C4-2B (cell line): ENCODE measurements around the gene NOTO.
"Not testable (repeated sequence)": the region's sequence is repeated elsewhere in the genome, so short reads cannot be mapped to it uniquely, and the experiment has no call there.

Source experiments
- H3K27ac ChIP-seq: fragments of 450-650 bp; 2 replicates; pipeline ENCODE4 v1.5.1; 2017
- ZFX ChIP-seq: fragments of 450-650 bp; IDR thresholded peaks from 2 replicates; pipeline ENCODE4 v1.6.1; 2017
- TF ChIP-seq, protein P1 (sequence below): fragments of 450-650 bp; conservative IDR thresholded peaks from 2 replicates; pipeline ENCODE4 v1.5.1; 2017; ENCODE audit warnings: mild to moderate bottlenecking

Gene NOTO

DNA sequence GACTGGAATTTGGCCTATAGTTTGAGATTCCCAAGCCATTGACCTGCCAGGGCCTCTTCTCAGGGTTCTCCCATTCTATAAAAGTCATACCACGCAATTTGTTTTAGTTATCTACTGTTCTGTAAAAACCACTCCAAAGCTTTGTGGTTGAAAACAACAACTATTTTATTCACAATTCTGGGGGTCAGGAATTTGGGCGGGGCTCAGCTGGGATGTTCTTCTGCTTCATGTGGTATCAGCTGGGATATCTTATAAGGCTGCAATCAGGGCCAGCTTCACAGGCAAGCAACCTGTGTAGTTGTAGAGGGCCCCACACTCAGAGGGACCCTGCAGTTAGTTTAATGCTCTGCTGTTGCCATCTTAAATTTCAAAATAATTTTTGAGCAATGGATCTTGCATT lies 16.4 kb upstream of the NOTO start:
- TF ChIP-seq, protein P1, sequence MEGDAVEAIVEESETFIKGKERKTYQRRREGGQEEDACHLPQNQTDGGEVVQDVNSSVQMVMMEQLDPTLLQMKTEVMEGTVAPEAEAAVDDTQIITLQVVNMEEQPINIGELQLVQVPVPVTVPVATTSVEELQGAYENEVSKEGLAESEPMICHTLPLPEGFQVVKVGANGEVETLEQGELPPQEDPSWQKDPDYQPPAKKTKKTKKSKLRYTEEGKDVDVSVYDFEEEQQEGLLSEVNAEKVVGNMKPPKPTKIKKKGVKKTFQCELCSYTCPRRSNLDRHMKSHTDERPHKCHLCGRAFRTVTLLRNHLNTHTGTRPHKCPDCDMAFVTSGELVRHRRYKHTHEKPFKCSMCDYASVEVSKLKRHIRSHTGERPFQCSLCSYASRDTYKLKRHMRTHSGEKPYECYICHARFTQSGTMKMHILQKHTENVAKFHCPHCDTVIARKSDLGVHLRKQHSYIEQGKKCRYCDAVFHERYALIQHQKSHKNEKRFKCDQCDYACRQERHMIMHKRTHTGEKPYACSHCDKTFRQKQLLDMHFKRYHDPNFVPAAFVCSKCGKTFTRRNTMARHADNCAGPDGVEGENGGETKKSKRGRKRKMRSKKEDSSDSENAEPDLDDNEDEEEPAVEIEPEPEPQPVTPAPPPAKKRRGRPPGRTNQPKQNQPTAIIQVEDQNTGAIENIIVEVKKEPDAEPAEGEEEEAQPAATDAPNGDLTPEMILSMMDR: no peak
- TF ChIP-seq ZFX: no peak

DNA sequence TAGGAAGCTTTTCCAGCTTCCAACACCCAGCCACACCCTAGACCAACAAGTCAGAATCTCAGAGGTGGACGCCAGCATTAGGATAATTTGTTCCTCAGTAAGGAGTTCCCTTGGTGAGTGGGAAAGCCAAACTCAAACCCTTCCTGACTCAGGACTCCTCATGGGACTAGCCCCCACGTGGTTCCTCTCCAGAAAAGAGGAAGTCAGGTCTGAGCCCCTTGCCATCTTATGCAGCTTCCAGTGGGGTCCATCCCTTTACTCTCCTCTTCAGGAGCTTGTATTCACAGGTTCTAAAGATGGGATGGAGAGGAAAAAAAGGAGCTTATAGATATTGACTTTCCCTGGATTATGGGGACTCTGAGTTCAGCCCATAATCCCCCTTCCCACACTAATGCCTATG lies 14.8 kb upstream of the NOTO start:
- no peak for TF ChIP-seq ZFX
- TF ChIP-seq, protein P1: no peak
- no peak overlapping the region for H3K27ac ChIP-seq

More for the DNA sequence above, 16.4 kb upstream of the NOTO start:
- H3K27ac ChIP-seq: no peak overlapping the region

DNA sequence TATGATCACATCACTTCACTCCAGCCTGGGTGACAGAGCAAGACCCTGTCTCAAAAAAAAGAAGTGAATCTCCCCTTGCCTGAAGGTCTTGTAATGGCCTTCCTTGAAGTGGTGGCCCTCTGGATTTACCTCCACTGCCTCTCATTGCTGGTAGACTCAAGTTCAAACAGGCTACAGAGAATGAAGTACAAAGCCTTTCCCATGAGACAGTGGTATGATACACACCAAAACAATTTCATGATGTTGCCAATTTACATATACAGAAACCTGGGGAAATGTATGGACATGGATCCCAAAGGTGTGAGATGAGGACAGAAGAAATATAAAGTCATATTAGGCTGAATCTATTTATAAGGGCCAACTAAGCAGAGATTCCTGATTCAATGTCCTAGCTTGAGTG lies 4.8 kb upstream of the NOTO start:
- H3K27ac ChIP-seq: no peak overlapping the region
- TF ChIP-seq, protein P1: no peak
- no peak for TF ChIP-seq ZFX

DNA sequence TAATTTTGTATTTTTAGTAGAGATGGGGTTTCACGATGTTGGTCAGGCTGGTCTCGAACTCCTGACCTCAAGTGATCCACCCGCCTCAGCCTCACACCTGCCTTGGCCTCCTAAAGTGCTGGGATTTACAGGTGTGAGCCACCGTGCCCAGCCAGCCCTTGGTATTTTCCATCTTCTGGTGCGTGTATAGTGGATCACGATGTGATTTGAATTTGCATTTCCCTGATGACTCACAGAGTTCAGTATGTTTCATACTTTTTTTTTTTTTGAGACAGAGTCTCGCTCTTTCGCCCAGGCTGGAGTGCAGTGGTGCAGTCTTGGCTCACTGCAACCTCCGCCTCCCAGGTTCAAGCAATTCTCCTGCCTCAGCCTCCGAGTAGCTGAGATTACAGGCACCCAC lies 2.1 kb upstream of the NOTO start:
- not testable (repeated sequence) for H3K27ac ChIP-seq

DNA sequence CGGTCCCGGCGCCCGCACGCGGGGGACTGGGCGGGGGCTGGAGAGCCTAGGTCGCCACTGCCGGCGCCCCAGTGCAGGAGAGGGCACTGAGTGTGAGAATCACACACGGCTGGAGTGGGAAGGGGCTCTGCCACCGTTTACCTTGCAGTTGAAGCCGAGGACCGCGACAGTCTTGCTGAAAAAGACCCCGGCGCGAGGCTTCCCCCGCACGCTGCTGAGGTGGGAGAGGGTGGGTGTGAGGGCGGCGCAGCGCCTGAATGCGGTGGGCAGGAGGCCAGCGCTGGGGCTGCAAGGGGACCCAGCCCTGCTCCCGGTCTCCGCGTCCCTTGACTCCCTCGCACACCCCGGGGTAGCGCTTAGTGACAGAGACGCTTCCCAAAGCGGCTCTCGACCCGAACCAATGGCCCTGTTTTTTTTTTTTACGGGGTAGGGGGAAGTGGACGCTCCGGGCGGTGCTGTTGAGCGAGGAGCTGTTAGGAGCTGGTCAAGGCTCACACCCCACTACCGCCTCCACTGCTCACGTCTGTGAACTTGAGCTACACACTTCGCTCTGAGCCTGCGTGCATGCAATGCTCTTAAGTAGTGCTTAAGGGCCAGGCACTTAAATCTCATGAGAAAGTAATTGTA lies 794 bp downstream of the NOTO start:
- peak overlapping the region; percentile 10; the same call in 1 of the 2 replicates for H3K27ac ChIP-seq
- TF ChIP-seq, protein P1: no peak
- no peak for TF ChIP-seq ZFX

DNA sequence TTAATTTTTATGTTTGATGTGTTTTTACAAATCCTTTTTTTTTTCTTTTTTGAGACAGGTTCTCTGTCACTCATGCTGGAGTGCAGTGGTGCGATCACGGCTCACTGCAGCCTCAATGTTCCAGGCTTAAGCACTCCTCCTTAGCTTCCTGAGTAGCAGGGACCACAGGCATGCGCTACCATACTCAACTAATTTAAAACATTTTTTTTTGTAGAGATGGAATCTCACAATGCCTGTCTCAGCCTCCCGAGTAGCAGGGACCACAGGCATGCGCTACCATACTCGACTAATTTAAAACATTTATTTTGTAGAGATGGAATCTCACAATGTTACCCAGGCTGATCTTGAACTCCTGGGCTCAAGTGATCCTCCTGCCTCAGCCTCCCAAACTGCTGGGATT lies 3.2 kb downstream of the NOTO start:
- H3K27ac ChIP-seq: no peak overlapping the region
- TF ChIP-seq, protein P1: no peak
- no peak for TF ChIP-seq ZFX

DNA sequence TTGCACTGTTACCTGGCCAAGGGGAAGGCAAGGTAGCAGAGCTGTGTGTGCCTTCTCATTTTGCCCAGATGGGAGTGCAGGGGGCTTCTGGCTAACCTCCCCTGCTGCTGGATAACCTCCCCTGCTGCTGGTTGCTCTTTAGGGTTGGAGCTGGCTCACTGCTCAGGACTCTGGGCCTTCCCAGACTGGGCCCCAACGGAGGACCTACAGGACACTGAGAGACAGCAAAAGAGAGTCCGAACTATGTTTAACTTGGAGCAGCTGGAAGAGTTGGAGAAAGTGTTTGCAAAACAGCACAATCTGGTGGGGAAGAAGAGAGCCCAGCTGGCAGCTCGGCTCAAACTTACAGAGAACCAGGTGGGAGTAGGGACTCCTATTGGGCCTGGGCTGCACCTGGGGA lies 5.9 kb downstream of the NOTO start:
- H3K27ac ChIP-seq: no peak overlapping the region
- no peak for TF ChIP-seq ZFX
- TF ChIP-seq, protein P1: no peak

DNA sequence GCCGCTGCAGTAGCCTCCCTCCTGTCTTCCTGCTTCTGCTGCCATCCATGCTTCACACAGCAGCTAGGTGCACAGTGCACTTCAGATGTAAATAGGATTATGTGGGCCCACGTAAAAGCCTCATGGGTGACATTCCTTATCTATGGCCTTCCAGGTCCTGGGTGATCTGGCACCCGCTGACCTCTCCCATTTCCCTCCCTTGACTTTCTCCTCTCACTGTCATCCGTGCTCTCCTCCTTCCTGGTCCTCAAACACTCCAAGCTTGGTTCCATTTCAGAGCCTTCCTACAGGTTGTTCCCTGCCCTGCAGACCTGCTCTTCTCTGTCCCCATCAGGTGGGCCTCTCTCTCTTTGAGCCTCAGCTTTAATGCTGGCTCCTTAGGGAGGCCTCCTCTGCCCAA lies 7.6 kb downstream of the NOTO start:
- TF ChIP-seq ZFX: no peak
- TF ChIP-seq, protein P1: no peak
- no peak overlapping the region for H3K27ac ChIP-seq
